Loucy (cell line): ENCODE data around the gene TRNP1.

Experiments used
- EZH2phosphoT487 ChIP-seq: fragments of 200-600 bp; IDR thresholded peaks from 2 replicates; pipeline ENCODE4 v1.6.1; 2018; ENCODE audit warnings: antibody characterized with exemption, mild to moderate bottlenecking, moderate library complexity, borderline replicate concordance
- TF ChIP-seq, protein P1 (sequence below): fragments of 200-600 bp; sonication (generic); conservative IDR thresholded peaks from 2 replicates; pipeline ENCODE4 v1.5.1; 2014; ENCODE audit warnings: mild to moderate bottlenecking, antibody characterized with exemption, low read length

DNA sequence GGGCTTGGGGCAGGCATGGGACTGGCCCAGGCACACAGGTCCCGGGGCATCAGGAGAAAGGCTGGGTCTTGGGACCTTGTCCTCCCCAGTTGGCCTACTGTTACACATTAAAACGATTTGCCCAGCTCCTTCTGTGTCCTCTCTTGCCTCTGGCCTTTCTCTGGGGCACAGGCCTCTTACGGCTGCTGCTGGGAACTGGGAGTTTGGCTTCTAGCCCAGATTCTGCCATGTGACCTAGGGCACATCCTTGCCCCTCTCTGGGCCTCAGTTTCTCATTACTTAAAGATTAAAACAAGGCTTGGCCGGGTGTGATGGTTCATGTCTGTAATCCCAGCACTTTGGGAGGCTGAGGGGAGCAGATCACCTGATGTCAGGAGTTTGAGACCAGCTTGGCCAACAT lies 47.2 kb upstream of the TRNP1 start:
- TF ChIP-seq, protein P1, sequence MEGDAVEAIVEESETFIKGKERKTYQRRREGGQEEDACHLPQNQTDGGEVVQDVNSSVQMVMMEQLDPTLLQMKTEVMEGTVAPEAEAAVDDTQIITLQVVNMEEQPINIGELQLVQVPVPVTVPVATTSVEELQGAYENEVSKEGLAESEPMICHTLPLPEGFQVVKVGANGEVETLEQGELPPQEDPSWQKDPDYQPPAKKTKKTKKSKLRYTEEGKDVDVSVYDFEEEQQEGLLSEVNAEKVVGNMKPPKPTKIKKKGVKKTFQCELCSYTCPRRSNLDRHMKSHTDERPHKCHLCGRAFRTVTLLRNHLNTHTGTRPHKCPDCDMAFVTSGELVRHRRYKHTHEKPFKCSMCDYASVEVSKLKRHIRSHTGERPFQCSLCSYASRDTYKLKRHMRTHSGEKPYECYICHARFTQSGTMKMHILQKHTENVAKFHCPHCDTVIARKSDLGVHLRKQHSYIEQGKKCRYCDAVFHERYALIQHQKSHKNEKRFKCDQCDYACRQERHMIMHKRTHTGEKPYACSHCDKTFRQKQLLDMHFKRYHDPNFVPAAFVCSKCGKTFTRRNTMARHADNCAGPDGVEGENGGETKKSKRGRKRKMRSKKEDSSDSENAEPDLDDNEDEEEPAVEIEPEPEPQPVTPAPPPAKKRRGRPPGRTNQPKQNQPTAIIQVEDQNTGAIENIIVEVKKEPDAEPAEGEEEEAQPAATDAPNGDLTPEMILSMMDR: no peak
- no peak for TF ChIP-seq EZH2phosphoT487
